H1 (cell line): ENCODE results near the gene DTX3. TPM values are rescaled to one million over a fixed set of nuclear protein-coding genes. Genes with fewer than 3 reads are reported as not detected.

Experiments used
- EP300 ChIP-seq, 2 experiments: IDR thresholded peaks; 1 replicate in 1 of 2; 2 replicates in 1 of 2; pipeline ENCODE4 v1.6.1; 2011 to 2012; ENCODE audit warnings: low read depth in 2 of 2, low read length in 2 of 2, mild to moderate bottlenecking in 2 of 2, borderline replicate concordance in 1 of 2, inconsistent platforms in 1 of 2, moderate library complexity in 1 of 2
- JUN ChIP-seq: IDR thresholded peaks from 2 replicates; pipeline ENCODE4 v1.6.1; 2011; ENCODE audit warnings: low read depth, mild to moderate bottlenecking, improper control_type of control experiment, low read length
- polyA plus RNA-seq, 7 experiments: library from polyadenylated mRNA; depleted of rRNA in 3 of 7; stranded (reverse) in 5 of 7; unstranded in 2 of 7; fragments of >200 nt in 5 of 7; fragments of 200-250 nt in 2 of 7; gene quantifications; 1 replicate in 5 of 7; 2 replicates in 1 of 7; 4 replicates in 1 of 7; pipeline versions ENCODE4 v1.2.1 to v1.2.3, GENCODE V29; 2011 to 2013; ENCODE audit warnings: missing spikeins in 2 of 7, mixed read lengths in 2 of 7
- total RNA-seq: library from RNA; stranded (reverse); fragmentation: NEBNext Ultra II Directional; extraction: Animal tissue kit (Norgen Biotek cat#: 25700); gene quantifications from 2 replicates; pipeline ENCODE4 v1.2.1, GENCODE V29; 2021

The DTX3 gene
- total and polyA plus RNA-seq, 2 of the 8 experiments (the other 6 are each of a cell fraction or from before 2014, with no cell fraction given), result 41.8 to 92.5 TPM

DNA sequence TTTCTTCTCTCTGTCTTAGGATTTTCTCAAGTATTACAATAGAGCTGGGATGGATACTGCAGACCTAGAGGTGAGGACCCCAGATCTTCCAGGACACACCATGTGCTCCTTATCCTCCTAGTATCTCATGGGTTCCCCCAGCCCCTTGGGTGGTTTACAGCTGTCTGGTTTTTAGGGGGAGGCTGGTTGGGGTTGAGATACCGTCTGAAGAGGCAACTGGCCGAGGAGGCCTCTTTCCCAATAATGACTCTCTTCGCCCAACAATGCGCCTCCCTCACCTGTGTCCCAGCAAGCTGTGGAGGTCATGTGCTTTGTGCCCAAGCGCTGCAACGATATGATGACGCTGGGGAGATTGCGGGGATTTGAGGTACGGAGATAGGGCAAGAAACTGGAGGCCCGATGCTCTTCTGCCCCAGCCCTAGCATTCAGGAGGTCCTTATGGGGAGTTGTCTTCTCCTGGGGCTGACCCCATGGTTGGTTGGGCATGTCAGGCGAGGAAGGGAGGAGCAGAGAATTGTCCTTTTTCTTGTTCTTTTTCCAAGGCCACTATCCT, 10.4 kb downstream of the DTX3 start (continued):
- TF ChIP-seq EP300 (IDR thresholded peaks at IDR 0.05; ENCODE audit: borderline replicate concordance in 1 of 2, low read depth in 2 of 2, low read length in 2 of 2), result no peak
- no peak for TF ChIP-seq JUN
- TF ChIP-seq, all 59 proteins: peak for 0
